Measurements from ENCODE around the gene VMO1.

DNA sequence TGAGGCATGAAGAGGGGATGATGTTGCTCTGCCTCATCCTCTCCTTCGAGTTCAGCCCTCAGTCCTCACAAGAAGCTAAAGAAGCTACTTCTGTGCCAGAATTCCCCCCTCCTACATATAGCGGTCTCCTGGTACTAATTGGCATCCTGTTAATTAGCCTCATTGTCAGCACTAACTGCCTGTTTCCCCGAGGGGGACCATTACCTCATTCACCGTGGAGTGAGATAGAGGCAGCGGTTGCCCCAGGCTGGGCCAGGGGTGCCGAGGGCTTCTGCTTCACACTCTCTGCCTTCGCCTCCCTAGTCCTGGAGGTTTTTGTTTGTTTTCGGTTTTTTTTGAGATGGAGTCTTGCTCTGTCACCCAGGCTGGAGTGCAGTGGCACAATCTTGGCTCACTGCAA, 41.2 kb upstream of the VMO1 start:
- TF ChIP-seq CTCF (IDR thresholded peaks at IDR 0.05; ENCODE audit: low read length) (no peak), EZH2 (IDR thresholded peaks at IDR 0.05; ENCODE audit: borderline replicate concordance, low read length) (no peak)

Data from OCI-LY1 (cell line).